GM18868 (cell line): ENCODE data around the gene SCGB1D1.

Experiments
- ATAC-seq: cut with Tn5 transposase; IDR thresholded peaks from one replicate; pipeline ENCODE4 v1.9.1; 2021; ENCODE audit warnings: mild to moderate bottlenecking, moderate library complexity; ENCODE audit not compliant: unreplicated experiment

Gene SCGB1D1

GRCh38 chr11:62221498-62221897 is 31.5 kb downstream of the SCGB1D1 start:
- ATAC-seq = no peak

GRCh38 chr11:62223095-62223494 is 33.1 kb downstream of the SCGB1D1 start:
- no peak for ATAC-seq

GRCh38 chr11:62233730-62234129 is 43.7 kb downstream of the SCGB1D1 start:
- ATAC-seq = no peak

GRCh38 chr11:62236187-62236586 is 46.2 kb downstream of the SCGB1D1 start:
- no peak for ATAC-seq

- no peak for ATAC-seq
These were observed 47.5 kb downstream of the SCGB1D1 start for GRCh38 chr11:62237499-62237898.

- ATAC-seq = no peak
These were observed 48.1 kb downstream of the SCGB1D1 start for GRCh38 chr11:62238151-62238550.

- ATAC-seq = no peak
These were observed 51.1 kb downstream of the SCGB1D1 start for GRCh38 chr11:62241095-62241494.

- no peak for ATAC-seq
These were observed 52.0 kb downstream of the SCGB1D1 start, which contains the start of gene SCGB1D2 for GRCh38 chr11:62242021-62242420. SCGB1D2 (plus strand) TSS chr11:62242239; CDS start chr11:62242308, 69 bp downstream.
